Fibroblast of lung (primary cell): ENCODE data around the gene LMO7.

Source experiments
- EZH2 ChIP-seq: IDR thresholded peaks from 2 replicates; pipeline ENCODE4 v1.5.1; 2012; ENCODE audit warnings: low read length, control low read depth, mild to moderate bottlenecking; ENCODE audit errors: missing control alignments
- TF ChIP-seq, protein P1 (sequence below), 2 donors: IDR thresholded peaks in 1 of 2; conservative IDR thresholded peaks in 1 of 2; 1 replicate in 1 of 2; 2 replicates in 1 of 2; pipeline ENCODE4 v1.5.1; 2011 to 2012; ENCODE audit warnings: low read length in 2 of 2, control low read depth in 1 of 2, inconsistent platforms in 1 of 2, low read depth in 1 of 2, mild to moderate bottlenecking in 1 of 2

DNA sequence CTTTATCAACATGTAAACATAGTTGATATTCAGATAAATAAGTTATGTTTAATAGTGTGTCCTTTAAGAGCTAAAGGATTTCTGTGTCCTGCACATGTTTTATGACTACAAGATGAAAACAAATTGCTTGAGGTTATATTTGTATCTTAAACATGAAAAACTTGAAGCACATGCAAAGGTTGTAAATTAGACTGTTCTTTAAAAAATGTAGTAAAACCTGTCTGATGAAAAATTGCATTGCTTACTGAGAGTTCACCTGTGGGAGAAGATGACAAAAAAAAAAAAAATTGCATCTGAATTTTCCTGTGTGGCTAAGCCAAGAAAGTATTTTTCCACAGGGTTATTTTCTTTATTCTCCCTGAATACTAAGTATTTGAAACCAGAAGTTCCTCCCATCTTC lies 25.7 kb upstream of the LMO7 start:
- TF ChIP-seq, protein P1, sequence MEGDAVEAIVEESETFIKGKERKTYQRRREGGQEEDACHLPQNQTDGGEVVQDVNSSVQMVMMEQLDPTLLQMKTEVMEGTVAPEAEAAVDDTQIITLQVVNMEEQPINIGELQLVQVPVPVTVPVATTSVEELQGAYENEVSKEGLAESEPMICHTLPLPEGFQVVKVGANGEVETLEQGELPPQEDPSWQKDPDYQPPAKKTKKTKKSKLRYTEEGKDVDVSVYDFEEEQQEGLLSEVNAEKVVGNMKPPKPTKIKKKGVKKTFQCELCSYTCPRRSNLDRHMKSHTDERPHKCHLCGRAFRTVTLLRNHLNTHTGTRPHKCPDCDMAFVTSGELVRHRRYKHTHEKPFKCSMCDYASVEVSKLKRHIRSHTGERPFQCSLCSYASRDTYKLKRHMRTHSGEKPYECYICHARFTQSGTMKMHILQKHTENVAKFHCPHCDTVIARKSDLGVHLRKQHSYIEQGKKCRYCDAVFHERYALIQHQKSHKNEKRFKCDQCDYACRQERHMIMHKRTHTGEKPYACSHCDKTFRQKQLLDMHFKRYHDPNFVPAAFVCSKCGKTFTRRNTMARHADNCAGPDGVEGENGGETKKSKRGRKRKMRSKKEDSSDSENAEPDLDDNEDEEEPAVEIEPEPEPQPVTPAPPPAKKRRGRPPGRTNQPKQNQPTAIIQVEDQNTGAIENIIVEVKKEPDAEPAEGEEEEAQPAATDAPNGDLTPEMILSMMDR (conservative IDR thresholded peaks at IDR 0.05 in 1 of 2, IDR thresholded peaks at IDR 0.05 in 1 of 2; ENCODE audit: low read depth in 1 of 2, low read length in 2 of 2) = no peak
- TF ChIP-seq EZH2 = no peak
